T follicular helper cell (primary cell): ENCODE data around the gene NBPF1.
"Not testable (repeated sequence)": the region's sequence is repeated elsewhere in the genome, so short reads cannot be mapped to it uniquely, and the experiment has no call there.

Experiments used
- DNase-seq: peaks from one replicate; pipeline ENCODE4 v3.0.0-alpha.2; 2020; ENCODE audit warnings: low read depth

NBPF1 gene

DNA sequence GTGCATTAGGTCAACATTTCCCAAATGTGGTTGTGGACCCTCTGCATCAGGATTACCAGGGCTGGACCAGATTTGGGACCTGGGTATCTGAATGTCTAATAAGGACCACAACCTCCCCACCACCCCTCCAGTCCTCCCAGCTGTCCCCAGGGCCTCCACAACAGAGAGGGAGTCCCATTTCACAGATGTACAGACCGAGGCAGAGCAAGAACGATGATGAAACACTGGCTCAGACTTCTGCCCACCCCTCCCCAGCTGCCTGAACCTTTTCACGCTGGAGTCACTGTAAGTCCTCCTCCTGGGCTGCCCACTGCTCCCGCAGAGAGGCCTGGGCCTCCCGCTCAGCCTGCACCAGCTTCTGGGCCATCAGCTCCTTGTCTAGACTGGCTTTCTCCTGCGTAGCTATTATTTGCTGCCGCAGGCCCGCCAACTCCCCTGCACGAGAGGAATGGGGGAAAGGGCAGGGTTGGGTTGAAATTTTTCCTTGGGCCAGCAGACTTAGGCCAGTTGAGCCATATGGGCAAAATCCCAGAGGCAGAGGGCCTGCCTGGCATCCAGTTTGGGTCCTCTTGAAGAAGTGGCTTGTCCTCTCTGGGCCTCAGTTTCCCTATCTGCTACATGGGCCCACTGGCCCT is 8.4 kb upstream of the NBPF1 start:
- DNase-seq = not testable (repeated sequence)

GRCh38 chr1:16621300-16621658 is 7.9 kb upstream of the NBPF1 start:
- no peak for DNase-seq

DNA sequence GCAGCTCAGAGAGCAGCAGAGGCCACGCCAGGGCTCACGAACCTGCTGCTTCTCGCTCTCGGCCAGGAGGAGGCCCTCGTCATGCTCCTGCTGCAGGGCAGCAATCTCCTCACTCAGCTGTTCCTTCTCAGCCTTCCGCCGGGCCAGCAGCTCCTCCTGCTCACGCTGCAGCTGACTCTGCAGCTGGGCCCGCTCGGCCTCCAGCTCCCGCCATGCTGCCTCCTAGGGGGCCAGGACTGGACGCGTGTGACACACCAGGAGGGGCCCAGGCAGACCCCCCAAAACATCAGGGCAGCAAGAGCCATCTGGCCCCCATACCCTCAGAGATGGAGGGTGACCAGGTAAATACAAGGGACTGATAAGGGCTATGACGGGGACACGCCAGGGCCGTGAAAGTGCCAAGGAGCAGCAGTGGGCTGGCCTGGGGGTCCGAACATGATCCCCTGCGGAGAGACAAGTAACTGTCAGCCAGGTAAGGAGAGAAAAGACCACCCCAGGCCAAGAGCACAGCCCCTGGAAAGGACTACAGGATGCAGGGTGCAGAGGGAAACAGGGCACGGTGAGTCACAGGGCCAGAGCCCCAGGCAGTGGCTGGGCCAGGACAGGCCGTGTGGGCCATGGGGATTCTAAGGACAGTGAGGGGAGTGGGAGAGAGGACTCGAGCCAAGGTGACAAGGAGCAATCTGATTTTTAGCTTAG is 6.6 kb upstream of the NBPF1 start:
- DNase-seq = not testable (repeated sequence)

GRCh38 chr1:16618719-16619118 is 5.4 kb upstream of the NBPF1 start:
- DNase-seq = no peak

DNA sequence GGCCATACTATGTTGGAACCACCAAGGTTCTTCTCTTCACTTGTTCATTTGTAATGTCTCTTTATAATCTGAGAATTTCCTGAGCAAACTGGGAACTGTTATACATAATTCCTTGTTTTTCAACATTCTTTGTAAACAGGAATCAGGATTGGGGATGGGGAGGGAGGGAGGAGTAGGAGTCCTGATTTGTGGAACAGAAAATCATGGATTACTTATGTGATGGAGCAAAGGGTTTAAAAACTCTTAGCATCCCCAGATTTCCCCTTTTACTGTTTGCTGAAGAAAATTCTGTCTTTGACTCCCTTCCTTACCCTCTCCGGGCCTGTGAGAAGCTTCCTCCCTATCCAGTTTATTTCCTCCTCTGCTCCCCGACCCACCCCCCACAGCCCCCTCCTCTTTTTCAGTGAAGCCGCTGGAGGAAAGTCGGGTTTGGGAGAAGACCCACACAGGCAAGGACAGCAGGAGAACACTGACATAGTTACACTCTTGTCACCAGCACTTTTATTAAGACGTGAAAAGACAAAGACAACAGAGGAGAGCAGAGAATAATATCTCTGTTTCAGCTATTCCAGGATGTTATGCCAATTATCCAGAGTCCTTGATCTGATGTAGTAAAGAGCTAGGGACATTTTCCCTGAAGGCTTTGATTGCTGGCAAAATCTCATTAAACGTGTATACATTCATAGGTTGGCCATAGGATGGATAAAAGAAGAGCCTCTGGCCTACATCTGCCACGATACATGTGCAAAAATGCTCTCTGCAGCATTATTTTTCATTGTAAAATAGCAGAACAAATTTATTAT is 4.6 kb upstream of the NBPF1 start:
- DNase-seq = no peak

- DNase-seq = no peak
These were observed 3.8 kb upstream of the NBPF1 start for GRCh38 chr1:16617114-16617631.

DNA sequence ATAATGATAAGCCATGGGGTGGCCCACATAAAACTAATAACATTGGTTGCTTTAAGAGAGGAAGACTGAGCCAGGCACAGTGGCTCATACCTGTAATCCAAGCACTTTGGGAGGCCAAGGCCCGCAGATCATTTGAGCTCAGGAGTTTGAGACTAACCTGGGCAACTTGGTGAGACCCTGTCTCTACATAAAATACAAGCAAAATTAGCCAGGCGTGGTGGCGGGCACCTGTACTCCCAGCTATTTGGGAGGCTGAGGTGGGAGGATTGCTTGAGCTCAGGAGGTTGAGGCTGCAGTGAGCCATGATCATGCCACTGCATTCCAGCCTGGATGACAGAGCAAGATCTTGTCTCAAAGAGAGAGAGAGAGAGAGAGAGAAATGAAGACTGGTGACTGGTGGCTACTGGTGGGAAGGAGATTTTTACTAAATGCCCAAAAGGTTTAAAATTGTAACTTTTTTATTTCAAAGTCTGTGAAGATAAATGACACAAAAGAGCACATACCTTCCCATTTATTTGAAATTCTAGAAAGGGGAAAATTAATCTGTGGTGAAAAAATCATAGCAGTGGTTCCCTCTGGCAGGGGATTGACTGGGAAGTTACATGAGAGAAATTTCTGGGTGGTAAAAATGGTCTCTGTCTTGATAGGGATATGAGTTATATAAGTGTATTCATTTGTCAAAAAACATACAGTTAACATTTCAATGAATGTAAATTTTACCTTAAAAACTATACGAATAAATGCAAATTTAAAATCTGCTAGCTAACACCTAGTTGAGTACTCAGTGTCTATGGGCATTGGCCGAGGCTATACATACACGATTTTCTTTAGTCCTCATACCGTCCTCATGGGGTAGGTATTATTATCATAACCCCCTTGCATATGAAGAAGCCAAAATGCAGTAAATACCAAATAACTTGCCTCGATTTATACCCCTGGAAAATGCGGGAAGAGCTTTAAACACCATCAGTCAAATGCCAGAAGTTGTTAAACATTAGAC is 2.2 kb upstream of the NBPF1 start:
- DNase-seq = no peak

DNA sequence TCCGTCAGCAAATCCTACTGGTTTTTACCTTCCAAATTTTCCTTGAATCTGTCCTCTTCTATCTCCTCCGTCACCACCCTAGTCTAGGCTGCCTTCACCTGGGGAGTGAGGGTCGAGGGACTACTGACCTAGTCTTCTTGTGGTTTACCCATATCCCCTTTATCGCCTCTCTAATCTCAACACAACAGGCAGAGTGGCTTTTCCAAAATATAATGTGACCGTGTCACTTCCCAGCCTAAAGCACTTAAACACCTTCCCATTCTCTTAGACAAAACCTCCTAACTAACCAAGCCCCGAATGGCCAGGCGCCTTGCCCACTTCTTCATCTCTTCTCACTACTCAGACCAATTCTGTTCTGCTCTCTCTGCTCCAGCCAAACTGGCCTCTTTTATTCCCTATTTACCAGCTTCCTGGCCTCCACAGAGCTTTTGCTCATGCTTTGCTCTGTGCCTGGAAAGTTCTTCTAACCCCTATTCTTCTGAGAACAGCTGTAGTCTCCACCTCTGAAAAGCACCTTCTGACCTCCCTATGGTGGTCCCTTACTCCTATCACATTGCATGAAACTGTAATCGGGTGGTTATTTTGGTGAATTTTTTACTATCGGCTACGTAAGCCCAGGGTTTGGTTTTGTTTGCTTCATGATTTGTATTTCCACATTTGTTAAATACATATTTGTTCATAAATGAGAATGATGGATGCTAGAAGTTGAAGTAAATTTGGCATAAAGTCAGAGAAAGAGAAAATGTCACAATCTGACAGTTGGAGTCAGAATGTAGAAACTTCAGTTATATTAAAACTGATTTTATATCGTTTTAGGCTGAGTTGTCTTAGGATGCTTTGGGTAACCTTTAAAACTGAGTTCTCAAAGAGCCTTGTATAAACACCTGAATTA is 1.2 kb upstream of the NBPF1 start:
- no peak for DNase-seq

DNA sequence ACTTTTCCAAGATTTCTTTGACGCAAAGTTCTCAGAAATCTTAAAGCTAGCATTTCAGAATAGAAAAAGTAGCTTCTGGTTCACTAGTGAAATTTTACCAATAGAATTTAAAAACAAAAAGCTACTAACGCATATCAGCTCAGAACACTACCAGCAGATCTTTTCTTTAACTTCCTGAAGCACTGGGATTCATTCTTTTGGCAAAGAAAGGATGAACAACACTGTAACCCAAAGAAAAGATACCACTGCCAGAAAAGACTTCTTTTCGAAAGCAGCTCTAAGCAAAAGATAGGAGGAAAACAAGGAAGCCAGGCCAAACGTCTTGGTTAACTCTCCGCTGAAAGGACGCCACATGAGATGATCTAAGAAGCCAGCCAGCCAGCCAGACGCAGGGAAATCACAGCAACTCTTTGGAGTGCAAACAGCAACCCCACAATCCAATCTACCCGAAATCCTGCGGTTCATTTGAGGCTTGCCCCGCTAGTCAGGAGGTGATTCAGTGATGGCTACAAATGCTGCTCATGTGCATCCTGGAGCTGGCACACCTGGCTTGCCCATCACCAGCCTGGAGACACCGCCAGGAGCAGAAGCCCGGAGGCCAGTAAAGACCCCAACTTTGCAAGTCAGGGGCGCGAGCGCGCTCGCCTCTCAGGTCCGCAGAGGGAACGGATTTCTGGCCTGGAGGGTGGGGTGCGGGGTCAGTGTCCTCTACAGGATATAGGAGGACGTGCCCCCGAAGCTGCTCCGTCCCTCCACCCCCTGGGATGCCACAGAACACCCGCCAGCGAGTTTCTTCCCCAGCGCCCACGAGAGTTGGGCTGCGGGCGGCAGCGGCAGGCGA is 812 bp downstream of the NBPF1 start:
- no peak for DNase-seq

DNA sequence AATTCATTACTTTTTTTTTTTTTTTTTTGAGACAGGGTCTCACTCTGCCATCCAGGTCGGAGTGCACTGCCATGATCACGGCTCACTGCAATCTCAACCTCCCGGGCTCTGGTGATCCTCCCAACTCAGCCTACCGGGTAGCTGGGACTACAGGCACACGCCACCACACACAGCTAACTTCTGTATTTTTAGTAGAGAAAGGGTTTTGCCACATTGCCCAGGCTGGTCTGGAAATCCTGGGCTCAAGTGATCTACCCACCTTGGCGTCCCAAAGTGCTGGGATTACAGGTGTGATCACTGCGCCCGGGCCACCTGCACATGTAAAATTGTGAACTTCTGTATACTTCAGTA is 1.4 kb downstream of the NBPF1 start:
- not testable (repeated sequence) for DNase-seq

GRCh38 chr1:16611164-16611563 is 2.2 kb downstream of the NBPF1 start:
- not testable (repeated sequence) for DNase-seq

- DNase-seq = not testable (repeated sequence)
These were observed 2.8 kb downstream of the NBPF1 start for GRCh38 chr1:16610553-16610952.

DNA sequence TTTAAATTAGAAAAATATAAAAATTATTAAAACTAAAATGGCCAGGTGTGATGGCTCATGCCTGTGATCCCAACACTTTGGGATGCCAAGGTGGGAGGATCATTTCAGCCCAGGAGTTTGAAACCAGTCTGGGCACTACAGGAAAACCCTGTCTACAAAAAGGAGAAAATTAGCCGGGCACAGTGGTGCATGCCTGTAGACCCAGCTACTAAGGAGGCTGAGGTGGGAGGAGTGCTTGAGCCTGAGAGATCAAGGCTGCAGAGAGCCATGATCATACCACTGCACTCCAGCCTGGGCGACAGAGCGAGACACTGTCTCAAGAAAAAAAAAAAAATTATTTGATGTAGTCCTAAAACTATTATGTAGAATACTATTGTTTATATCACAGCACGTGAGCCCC is 3.6 kb downstream of the NBPF1 start:
- not testable (repeated sequence) for DNase-seq

- no peak for DNase-seq
These were observed 4.4 kb downstream of the NBPF1 start for GRCh38 chr1:16608838-16609560.

GRCh38 chr1:16607853-16608815 is 5.2 kb downstream of the NBPF1 start:
- not testable (repeated sequence) for DNase-seq

- no peak for DNase-seq
These were observed 5.9 kb downstream of the NBPF1 start for GRCh38 chr1:16607433-16607851.

DNA sequence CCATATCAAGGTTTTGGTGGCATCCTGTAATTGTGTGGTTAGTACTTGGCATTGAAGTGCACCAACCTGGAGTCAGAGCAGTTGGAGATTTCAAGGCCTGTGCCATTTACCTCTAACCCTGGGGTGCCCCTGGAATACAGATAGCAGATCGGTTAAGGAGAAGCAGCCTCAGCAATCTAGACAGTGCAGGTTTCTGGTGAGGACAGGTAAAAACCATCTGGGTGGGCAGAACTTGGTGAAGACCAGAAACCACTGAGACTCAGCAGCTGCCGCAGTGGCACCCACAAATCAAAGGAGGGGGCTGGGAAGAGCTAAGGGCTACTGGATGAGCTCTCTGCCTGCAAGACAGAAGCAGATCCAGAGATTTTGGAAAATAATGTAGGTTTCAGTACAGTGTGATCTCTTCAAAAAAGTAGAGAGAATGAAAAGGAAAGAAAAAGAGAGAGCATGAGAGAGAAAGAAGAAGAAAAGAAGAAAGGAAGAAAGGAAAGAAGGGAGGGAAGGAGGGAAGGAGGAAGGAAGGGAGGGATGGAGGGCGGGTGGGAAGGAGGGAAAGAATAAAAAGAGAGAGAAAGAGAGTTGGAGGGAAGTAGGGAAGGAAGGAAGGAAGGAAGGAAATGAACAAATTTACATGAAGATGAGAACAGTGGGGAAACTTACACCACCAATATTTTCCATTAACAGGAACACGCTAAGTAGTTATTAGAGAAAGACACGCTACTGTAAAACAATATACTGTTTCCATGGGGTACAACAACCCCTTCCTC is 6.5 kb downstream of the NBPF1 start:
- DNase-seq = not testable (repeated sequence)
